Erythroblast (primary cell): Measurements from ENCODE around the gene SETBP1.

Experiments
- DNase-seq, 2 experiments: peaks; one replicate each; lab custom pipeline; 2025; lab: John Stamatoyannopoulos, UW
- GATA1 ChIP-seq: IDR thresholded peaks from 2 replicates; pipeline ENCODE4 v1.6.1; 2011; ENCODE audit warnings: low read depth, mild to moderate bottlenecking, control low read depth, low read length, moderate library complexity
- POLR2A ChIP-seq: IDR thresholded peaks from 2 replicates; pipeline ENCODE4 v1.6.1; 2011; ENCODE audit warnings: mild to moderate bottlenecking, low read length

SETBP1 gene

DNA sequence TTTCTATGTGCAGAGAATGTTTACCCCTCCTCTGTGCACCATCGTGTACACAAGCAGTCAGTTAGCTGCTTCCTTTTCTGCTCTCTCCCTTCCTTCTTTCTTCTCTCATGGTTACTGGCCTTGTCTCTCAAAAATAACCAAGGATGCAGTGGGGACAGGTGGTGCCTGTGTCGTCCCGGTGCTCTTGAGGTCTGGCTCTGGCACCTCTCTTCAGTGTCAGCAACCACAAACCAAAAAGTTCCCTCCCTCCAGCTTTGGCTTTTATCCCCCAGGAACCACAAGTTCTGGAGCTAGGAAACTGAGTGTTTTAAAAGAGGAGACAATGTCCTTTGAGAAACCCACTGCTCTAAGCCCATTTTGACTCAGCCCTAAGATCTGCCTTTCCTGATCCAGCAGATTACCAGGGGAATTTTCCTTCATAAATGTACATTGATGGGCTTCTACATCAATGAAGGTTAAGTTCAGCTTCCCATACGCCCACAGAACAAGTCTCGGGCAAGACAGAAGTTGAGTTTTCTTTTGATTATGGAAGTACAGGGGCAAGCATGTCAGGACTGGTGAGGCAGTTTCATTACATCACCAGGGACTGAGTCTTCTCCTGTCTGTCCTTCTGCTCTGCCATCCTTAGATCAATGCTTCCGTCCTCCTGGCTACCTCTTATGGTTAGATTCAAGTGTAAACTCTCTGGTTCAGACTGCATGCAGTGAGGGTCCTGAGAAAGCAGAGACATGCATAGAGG lies 232.2 kb downstream of the SETBP1 start:
- TF ChIP-seq POLR2A = no peak
- no peak for TF ChIP-seq GATA1
- no peak for DNase-seq

DNA sequence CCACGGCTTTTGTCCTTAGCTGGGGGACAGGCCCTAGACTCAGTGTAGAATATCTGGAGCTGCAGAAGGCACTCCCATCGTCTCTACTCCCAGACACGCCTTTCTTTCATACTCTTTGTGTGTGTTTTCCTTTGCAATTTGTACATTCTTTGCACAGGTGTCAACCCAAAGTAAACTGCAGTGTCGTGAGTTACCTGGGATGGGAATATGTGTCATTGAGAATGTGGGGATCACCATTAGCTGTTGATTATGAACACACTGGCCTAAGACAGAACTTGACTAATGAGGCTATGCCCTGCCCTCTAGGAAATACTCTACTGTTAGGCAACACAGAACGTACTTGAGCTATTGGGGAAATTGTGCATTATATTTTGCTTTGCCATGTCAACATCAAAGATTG lies 233.3 kb downstream of the SETBP1 start:
- TF ChIP-seq GATA1 = no peak
- no peak for TF ChIP-seq POLR2A
- no peak for DNase-seq

DNA sequence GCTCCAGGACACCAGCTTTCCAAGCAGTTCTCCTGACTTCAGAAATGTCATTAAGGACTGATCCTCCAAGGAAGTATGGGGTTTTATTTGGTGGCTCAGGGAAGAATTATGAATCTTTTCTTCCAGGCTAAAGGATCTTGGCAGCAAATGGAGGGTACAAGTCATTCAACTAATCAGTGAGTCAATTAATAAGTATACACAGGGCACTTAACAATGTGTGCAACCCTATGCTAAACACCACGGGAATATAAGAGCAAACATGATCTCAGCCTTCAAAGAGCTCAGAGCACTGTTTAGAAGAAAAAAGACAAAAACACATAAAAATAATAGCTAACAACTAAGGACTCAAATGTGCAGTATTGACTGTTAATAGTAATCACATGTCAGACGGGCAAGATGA lies 234.5 kb downstream of the SETBP1 start:
- DNase-seq = no peak
- no peak for TF ChIP-seq GATA1
- no peak for TF ChIP-seq POLR2A

DNA sequence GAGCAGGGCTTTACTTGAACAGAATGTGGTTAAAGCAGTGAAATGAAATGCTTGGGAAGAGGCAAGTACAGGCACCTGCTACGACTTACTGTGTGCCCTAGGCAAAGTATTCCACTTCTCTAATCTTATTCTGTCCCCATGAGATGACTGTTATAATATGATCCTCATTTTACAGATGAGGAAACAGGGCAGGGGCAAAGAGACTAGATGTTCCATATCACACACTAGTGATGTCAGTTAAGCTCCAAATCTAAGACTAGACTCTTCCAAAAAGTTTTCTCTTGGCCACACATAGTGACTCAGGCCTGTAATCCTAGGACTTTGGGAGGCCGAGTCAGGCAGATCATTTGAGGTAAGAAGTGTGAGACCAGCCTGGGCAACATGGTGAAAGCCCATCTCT lies 235.0 kb downstream of the SETBP1 start:
- no peak for DNase-seq

DNA sequence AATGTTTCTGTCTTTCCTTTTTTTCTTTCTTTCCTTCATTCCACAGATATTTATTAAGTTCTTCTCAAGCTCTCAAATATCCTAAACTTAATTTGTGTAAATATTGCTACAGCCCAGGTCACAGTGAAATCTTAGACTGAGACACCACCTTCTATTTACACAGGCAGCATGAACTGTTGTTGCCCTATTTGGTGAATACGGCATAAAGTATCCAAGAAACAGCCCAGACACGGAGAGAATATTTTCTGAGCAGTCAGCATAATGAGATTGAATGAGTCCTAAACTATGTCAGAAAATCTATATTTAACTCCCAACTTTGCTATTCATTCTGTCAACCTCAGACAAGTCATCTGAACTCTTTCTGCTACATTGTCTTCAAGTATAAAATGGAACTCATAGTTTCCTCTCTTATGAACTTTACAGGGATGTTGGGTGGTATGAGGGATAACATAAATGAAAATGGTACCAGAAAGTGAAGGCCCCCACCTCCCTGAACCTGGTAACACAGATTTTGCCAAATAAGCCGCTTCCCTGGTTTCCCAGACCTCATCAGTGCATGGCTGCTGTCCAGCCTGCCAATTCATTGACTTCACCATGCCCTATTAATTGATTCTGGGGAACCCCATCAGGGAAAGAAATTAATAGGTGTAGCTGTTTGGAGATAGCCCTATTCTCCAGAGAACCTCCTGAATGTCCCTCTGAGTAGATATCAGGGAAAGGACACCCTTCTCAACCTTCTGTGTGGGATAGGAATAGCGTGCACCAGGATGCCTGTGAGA lies 235.9 kb downstream of the SETBP1 start:
- no peak for DNase-seq
- TF ChIP-seq POLR2A (no peak), GATA1 (no peak)

More for the DNA sequence above, 235.0 kb downstream of the SETBP1 start:
- TF ChIP-seq POLR2A = no peak
- no peak for TF ChIP-seq GATA1

DNA sequence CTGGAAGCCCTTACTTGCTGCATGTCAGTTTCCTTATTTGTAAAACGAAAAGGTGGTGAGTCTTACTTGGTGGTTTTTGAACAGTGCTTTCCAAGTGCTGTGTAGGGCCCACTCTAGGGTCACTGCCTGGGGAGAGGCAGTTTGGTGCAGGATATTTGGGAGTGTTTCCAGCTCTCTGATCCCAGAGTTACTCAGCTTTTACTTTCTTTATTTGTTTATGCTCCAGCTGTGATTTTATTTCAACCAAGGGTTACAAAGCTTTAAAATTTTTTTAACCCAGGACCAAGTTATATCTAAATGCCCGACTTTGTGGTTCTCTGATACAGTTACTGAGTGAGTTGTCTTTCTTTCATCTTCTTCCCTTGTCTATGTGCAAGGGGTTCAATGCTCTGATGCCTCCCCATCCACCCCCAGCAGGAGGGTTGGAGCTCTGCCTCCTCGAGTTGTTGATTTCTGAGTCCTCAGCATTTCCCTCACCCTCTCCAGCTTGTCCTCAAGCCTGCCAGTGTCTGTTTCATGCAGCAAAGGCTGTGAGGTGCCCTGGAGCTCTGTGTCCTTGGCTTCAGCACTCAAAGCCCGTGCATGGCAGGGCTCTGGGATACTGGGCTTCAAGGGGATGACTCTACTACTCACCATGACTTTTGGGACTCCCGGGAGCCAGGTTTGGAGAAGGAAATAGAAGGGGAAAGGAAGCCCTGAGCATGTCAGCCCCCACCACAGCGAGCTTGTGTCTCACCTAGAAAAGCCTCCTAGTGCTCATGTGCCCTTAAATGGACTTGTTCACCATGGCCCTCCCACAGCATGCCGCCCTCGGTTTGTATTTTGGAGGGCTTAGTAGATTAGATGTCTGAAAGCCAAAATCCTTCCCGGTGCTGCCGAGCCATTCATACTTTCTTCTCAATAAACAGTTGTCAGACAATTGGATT lies 236.8 kb downstream of the SETBP1 start:
- no peak for TF ChIP-seq GATA1
- no peak for TF ChIP-seq POLR2A
- DNase-seq = no peak

DNA sequence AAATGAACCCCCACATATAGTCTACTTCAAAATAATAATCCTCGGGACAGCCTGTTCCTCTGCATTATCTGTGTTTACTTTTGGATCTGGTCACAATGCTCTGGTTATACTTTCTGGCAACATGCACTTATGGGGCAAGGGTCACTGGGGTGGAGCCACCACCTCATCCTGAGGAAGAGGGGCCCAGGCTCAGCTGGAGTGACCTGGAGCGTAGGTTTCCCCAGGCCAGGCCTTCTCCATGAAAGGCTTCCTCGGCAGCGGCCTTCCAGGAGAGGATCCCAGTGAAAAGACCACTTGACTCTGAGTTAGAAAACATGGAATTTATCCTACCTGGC lies 237.4 kb downstream of the SETBP1 start:
- no peak for TF ChIP-seq POLR2A
- DNase-seq = no peak

DNA sequence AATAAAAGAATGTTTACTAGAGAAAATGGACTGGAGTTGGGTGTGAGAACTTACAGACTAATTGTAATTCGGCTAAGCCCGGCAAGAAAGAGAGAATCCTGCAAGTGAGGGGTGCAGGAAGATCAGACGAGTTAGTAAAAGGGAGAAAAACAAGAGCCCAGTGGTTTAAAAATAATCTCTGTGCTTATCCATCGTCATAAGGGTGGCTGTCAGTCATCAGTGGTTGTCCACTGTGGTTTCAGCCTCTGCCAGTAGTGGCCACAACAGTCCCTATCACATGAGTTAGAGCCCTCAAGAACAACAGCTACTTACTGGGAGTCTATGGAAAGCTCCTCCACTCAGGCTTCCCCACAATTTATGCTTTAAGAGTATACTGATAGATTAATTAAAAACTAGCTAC lies 239.8 kb downstream of the SETBP1 start:
- TF ChIP-seq GATA1 (no peak), POLR2A (no peak)
- DNase-seq = no peak

DNA sequence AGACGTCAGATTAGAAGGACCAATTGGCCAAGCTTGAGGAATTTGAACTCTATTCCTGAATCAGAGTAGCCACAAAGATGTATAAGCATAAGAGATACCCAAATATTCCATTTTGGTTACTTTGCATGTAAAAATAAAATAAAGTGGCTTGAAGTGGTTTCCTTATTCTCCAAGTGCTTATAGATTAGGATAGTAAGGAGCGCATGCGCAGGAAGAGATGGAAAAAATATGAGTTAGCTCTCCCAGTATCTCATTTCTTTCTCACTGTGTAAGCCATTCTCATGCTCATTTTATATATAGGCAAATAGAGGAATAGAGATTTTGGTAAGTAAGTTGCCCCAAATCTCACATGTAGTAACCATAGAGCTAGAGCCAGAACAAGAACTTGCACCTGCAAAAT lies 241.3 kb downstream of the SETBP1 start:
- no peak for DNase-seq
- TF ChIP-seq POLR2A = no peak
- no peak for TF ChIP-seq GATA1

DNA sequence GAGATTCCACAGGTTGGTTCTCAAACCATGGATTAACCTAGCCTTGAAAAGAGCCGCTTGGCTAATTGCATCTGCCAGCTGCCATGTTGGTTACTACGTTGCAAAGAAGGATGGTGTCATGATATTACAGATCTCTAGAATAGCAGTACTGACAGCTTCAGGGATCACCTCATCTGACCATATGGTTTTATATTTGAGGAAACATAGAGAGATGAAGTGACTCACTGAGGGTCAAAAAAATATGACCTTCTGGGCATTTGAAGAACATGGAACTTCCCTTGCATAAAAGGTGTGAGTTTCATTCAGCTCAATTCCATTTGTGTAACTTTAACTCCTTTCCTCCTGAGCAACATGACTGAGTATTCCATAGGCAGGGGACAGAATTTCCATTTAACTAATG lies 242.3 kb downstream of the SETBP1 start:
- DNase-seq = no peak
- TF ChIP-seq POLR2A (no peak), GATA1 (no peak)

DNA sequence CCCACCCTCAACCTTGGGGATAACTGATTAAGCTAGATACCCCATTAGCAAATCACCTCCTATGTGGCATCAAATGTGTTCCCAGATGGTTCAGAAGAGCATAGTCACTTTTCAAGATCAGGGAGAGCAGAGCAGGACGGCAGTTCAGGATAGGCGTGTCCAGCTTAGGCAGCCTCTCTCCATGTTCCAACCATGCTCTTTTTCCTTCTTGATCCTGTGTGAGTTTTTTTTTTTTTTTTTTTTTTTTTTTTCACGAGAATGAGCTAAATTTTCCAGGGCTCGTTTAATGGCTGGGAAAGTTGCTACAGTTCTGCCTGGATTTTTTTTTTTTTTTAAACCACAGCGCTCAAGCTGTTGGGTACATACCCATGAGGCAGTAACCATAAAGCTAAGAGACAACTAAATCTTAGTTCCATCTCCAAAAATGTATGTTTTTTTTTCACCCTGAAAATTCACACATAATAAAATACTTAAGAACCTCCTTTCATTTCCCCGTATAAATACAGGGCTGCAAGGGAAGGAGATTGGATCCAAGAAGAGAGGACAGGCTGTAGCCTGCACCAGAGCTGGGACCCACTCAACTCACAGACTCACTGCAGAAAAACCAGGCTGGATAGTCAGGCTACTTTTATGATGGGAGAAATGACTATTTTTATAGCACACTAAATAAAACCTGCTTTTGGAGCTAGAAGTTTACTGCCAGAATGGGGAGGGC lies 244.3 kb downstream of the SETBP1 start:
- TF ChIP-seq POLR2A (no peak), GATA1 (no peak)

DNA sequence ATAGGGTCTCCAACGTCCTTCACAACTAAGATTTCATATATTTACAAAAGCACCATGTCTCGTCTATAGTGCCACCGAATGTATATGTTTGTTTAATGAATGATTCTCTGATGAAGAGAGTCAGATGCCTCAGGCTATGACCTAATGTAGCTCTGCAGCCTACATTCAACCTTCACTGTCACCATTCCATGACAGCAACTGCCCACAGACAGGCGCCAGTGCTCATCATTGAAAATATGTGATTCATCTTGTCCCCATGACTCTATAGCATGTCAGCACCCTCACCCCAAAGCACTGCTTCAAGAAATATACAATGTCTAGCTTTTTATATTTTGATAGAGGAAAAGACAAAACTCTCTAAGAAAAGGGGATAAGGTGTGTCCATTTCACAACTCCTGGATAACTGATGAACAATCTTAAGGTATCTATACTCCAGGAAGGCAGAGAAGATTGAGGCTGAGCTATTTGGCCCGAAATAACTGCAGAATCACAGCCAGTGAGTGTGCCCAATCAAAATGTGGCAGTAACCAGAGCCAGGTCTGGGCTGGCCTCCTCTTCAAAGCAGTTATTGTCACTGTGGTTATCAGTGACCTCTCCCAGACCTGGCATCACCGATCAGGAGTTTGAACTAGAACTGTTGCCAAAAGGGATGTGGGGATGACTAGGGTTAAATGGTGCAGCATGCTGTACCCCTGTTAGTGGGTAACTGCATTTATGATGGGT lies 246.6 kb downstream of the SETBP1 start:
- no peak for TF ChIP-seq POLR2A
- TF ChIP-seq GATA1 = no peak
- DNase-seq = no peak

More for the DNA sequence above, 244.3 kb downstream of the SETBP1 start:
- no peak for DNase-seq
